GM21825 (cell line): Measurements from ENCODE around the gene HEBP2.

Experiments
- ATAC-seq: cut with Tn5 transposase; IDR thresholded peaks from one replicate; pipeline ENCODE4 v1.9.1; 2021; ENCODE audit warnings: mild to moderate bottlenecking, moderate library complexity; ENCODE audit not compliant: unreplicated experiment

The HEBP2 gene

DNA sequence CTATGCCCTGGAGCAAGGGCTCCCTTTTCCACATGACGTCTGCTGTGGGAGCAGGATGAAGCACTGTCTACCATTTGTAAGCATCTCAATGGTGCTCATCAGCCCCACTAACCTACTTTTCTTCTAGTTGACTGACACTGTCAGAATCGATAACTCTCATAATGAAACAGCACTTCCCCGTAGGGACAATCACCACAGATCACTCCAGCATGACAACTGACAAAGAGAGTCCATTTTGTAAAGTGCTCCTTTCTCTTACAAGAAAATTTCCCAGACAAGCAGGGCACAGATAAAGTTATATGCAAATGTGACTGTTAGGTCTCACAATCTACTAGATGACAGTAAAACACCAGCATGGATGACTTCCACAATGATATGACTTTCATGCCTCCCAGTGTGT, 46.4 kb downstream of the HEBP2 start:
- ATAC-seq = peak; percentile 51

DNA sequence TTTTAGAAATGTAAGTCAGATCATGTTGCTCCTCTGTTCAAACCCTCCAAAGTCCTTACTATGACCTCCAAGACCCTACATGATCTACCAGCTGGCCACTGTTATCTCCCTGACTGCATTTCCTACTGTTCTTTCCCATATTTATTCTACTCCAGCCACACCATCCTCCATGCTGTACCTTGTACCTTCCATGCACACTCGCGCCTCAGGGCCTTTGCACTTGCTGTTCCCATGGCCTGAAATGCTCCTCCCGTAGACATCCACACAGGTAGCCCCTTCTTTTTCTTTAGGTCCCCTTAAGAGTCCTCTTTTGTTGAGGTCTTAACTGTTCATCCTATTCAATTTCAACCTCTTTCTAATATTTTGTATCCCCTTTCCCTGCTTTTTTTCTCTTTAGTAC, 47.0 kb downstream of the HEBP2 start:
- no peak for ATAC-seq

DNA sequence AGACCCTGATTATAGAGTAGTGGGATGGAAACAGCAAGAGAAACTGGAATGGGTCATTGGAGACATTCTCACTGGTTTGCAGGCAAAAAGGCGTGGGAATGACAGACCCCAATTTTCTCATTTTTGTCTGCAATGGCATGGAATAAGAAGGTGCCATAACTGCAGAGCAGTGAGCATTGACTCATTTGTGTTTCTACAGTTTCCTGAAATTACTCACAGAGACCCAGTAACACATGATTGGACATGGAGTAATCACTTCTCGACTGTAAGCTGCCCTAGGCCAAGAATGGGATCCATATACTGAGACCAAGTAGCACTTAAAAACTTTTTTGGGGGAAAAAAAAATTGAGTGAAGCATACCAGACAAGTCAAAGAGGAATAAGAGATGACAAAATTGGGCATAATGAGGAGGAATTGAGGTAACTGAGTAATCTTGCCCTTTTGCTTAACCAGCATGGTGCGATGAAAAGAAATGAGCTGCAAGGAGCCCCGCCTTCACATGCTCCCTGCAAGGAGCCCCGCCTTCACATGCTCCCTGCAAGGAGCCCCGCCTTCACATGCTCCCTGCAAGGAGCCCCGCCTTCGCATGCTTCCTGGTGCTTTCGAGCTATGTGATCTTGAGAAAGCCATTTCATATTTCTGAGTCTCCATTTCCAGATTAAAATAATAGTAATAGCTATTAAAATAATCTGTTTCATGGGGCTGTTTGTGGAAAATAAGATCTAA, 51.1 kb downstream of the HEBP2 start:
- ATAC-seq = peak; percentile 36

DNA sequence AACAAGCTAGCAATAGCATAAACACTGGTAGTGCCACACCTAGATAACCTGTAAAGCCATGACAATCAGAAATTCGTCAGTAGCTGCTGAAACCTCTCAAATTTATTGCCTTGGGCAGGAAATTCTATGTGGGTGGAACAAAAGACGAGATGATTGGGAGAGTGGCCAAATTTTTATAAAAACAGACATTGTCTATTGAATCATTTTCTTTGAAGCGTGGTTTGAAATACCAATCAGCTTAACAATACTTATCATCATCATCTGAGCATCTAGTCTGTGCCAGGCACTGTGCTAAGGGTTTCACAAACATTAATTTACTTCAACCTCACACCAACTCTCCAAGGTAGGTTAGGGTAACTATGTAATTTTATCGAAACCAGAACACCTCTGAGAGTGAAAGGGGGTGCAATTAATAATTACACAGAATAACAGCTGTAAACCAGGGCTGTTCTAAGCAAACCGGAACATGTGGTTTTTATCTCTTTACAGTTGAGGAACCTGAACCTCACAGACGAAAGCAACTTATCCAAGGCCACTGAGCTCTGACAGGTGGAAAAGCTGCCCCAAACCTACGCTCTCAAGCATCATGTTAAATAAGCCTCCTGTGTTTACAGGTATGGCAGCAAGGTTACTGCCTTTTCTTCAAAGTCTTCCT, 51.9 kb downstream of the HEBP2 start:
- peak; percentile 98 for ATAC-seq

DNA sequence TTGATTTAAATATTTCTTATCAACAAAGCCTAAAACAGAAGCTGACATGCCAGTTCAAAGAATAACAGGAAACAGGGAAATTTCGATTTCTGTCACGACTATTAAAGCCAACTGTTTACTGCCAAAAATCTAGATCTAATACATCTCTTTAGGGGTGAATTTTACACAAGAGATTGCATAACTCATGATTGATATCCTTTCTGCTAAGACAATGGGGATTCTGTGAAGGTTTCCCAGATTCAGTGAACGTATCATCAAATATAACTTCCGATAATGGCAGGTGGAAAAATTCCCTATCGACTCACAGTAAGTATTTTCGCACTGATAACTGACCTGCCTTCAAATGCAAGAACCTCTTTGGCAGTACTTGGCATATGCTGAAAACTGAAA, 52.4 kb downstream of the HEBP2 start:
- no peak for ATAC-seq

DNA sequence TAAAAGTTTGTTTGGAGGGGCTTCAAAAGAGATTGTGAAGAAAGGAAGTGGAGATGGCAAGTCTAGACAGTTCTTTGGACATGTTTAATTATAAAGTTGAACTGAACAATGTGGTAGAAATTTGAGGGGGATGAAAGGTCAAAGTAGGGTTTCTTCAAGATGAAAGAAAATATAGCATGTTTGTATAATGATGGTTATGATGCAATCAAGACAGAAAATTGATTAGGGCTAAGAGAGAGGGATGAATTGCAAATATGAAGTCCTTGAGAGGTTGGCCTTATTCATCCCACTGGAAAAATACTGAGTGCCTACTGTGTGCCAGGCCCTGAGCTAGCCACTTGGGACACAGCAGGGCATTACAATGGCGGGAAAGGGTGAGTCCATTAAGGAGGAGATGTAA, 57.6 kb downstream of the HEBP2 start:
- ATAC-seq = no peak

DNA sequence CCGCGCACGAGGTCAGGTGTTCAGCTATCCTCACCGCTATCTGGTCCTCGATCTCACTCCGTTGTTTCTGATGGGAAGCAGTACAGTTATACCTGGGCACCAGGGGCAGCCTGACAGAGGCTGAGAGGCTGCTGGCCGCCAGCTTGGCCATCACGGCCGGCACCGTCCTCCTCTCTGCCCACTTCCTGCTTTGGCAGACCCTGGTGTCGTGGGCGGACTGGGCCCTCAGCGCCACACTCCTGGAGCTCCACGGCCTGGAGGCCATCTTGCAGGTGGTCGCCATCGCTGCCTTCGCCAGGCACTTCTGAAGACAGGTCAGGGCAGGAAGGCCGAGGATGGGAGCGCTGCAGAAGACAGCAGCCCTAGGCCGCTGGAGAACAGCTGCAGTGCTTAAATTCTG, 60.1 kb downstream of the HEBP2 start:
- no peak for ATAC-seq

DNA sequence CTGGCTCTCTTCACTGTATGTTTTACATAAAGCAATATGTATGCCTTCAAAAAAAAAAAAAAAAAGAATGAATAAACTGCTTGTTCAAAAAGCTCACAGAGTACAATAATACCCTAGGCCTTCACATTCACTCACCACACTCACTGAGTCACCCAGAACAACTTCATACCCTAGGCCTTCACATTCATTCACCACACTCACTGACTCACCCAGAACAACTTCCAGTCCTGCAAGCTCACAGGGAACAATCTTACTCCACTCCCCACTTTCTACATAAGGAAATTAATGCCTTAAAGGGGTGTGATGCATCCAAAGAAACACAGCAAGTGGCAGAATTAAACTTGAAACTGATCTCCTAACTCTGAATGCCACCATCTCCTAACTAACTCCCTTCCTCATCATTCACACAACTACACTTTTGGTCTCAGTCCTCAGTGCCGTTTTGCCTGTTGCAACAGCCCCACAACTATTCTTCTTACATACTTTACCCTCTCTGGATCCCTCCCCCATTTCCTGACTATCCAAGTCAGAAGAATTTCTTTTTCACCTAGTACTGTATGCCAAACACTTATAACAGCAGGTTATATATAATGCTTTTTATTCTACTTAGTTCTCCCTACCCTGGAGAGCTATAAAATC, 61.1 kb downstream of the HEBP2 start:
- no peak for ATAC-seq

DNA sequence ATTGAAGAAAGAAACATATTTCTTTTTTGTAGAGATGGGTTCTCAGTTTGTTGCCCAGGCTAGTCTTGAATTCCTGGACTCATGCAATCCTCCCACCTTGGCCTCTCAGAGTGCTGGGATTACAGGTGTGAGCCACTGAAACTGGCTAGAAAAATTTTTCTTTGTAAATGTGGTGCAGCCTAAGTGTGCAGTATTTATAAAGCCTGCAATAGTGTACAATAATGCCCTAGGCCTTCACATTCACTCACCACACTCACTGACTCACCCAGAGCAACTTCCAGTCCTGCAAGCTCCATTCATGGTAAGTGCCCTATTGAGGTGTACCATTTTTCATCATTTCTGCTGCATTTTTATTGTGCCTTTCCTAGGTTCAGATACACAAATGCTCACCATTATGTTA, 63.9 kb downstream of the HEBP2 start:
- no peak for ATAC-seq

DNA sequence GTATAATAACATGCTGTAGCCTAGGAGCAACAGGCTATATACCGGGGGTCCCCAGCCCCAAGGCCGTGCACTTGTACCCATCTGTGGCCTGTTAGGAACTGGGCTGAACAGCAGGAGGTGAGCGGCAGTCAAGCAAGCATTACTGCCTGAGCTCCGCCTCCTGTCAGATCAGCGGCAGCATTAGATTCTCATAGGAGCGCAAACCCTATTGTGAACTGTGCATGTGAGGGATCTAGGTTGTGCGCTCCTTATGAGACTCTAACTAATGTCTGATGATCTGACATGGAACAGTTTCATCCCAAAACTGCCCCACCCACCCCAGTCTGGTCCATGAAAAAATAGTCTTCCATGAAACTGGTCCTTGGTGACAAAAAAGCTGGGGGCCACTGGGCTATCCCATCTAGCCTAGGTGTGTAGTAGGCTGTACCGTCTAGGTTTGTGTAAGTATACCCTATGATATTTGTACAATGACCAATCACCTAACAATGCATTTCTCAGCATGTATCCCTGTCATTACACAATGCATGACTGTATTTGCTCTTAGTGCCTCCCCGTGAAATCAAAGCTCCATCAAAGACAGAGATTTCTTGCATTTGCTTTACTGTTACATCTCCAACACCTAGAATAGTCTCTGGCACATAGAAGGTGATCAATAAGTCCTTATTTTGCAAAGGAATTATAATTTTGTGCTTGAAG, 64.4 kb downstream of the HEBP2 start:
- ATAC-seq = no peak
